ENCODE results near the gene PPIL6.
A peak's percentile ranks its signal among the peaks of the same experiment; 100 is the strongest.
"Not testable (repeated sequence)": the region's sequence is repeated elsewhere in the genome, so short reads cannot be mapped to it uniquely, and the experiment has no call there.

Gene PPIL6

DNA sequence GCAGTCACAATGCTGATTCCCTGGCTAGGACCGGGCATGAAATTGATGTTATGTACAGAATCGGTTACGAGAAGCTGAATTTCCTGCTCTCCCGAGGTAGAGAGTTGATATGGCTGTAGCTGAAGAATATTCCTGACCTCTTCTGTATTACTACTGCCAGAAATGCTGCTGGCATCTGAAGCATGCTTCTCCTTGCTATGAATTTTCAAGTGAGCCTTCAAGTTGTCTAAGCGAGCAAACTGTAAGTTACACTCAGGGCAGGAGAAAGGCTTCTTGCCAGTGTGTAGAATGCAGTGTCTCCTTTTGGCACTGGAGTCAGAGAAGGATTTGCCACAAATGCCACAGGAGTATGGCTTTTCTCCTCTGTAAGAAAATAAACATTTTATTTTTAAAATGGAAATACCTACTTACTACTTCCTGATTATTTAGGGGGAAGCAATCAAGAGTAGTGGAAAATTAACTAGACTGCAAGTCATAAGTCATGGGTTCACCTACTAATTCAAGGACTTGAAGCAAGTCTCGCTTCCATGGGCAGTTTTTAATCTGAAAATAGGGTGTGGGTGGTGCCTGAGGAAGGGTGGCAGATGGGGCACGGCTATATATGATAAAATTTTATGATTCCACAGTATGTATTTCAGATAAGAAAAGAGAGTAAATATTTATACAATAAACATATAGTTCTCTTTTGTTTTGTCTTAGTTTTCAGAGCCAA, 25.9 kb upstream of the PPIL6 start:
- no peak for DNase-seq

DNA sequence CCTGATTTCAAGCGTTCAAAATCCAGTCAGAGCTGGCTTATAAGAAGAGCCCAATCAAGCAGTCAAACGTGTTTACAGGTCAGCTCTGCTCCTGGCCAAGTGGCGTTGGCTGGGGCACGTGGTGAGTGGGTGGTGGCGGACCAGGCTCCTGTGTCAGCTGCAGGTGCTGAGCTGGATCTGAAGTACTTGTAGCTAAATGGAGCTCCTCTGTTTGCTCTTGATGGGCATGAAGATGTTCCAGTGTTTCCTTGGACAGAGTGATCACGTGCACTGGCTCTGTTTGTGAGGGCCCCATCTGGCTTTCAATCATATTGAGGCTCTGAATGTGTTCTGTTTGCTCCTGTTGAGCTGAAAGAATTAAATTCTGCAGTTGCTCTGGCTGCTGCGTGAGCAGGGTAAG, 25.3 kb upstream of the PPIL6 start:
- no peak for DNase-seq

DNA sequence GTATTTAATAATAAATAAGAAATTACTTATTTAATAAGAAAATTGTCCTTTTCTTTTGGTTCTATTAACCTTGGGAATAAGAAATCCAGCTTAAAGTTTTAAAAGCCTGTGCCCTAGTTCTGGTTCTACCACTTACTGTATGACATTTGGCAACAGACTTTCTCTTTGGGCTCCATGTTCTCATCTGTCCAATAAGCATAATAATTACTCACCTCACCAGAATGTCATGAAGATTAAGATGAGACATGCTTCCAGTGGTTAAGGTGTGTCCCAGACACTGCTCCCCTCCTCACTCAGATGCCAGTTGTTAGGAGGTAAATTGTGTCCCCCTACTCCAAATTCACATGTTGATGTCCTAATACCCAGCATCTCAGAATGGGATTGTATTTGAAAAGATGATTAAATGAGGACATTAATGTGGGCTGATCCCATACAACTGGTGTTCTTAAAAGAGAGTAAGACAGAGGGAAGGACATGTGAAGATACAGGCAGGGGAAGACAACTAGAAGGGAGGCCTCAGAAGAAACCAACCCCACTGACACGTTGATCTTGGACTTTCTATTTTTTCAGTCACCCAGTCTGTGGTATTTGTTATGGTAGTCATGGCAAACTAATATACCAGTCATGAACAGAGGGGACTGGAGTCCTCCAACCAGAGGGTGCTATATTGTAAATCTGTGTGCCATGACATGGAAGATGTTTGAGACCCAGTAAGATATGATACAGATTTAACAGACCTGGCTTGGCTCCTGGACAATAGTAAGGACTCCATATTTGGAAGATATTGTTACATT, 21.5 kb upstream of the PPIL6 start:
- no peak for DNase-seq

- not testable (repeated sequence) for DNase-seq
These were observed 20.8 kb upstream of the PPIL6 start for GRCh38 chr6:109461205-109461604.

DNA sequence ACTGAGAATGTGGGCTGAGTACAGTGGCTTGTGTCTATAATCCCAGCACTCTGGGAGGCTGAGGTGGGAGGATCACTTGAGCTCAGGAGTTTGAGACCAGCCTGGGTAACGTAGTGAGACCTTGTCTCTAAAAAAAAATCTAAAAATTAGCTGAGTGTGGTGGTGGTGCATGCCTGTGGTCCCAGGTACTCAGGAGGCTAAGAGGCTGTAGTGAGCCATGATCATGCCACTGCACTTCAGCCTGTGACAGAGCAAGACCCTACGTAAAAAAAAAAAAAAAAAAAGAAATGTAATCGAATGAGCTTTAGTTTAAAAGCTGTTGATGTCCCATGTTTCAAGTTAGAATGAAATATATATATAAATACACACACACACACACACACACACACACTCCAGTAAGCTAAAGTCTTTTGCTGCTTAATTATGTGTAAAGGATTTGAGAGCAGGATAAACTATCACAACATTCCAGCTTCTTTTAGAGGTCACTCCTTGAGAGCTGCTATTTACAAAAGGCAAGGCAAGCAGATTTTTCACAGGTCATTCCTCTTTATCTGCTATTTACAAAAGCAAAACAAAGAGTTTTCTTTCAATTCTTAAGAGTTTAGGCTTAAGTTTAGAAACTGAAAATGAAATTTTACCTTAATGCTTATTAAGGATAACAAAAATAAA, 19.9 kb upstream of the PPIL6 start:
- DNase-seq: no peak

- peak; percentile 52 for DNase-seq
These were observed 18.5 kb upstream of the PPIL6 start for GRCh38 chr6:109458774-109459531.

GRCh38 chr6:109457562-109457996, 17.2 kb upstream of the PPIL6 start:
- DNase-seq: no peak

DNA sequence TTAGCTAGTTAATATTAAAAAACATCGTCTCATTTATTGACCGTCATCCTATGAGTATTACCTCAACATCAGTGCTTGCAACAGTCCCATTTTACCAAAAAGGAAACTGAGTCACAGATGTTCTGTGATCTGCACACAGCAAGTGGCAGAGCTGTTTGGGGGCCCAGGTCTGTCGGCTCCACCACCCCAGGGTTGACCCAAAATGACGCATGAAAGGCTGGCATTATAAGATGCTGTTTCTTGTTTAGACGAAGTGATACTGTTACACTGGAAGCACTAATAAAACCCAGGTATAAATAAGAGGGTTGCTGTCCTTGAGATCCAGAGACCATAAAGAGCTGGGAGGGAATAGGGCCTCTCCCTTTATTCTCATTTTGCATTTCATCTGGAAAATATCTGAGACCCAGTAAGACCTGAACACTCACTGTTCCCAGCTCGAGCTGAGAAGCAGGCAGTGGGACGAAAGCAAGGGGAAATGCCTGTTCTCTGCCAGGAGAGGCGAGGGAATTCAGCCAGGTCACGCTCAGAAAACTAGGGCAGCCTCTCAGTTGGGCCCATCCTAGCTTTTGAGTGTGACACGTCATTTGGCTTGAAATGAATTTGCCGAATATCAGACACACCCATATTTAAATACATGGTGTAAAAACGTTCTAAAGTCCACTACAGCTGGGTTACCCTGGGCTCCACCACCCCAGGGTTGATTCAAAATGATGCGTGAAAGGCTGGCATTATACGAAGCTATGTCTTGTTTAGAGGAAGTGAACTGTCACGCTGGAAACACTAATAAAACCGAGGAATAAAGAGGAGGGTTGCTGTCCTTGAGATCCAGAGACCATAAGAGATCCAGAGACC, 16.5 kb upstream of the PPIL6 start:
- no peak for DNase-seq

GRCh38 chr6:109456111-109456583, 15.7 kb upstream of the PPIL6 start:
- DNase-seq: no peak

- DNase-seq: peak; percentile 71
These were observed 15.1 kb upstream of the PPIL6 start, which contains the start of gene MICAL1 for GRCh38 chr6:109455437-109456110. Gene MICAL1 (minus strand): TSS chr6:109455772. CDS start chr6:109454196, 1,576 bp downstream.

DNA sequence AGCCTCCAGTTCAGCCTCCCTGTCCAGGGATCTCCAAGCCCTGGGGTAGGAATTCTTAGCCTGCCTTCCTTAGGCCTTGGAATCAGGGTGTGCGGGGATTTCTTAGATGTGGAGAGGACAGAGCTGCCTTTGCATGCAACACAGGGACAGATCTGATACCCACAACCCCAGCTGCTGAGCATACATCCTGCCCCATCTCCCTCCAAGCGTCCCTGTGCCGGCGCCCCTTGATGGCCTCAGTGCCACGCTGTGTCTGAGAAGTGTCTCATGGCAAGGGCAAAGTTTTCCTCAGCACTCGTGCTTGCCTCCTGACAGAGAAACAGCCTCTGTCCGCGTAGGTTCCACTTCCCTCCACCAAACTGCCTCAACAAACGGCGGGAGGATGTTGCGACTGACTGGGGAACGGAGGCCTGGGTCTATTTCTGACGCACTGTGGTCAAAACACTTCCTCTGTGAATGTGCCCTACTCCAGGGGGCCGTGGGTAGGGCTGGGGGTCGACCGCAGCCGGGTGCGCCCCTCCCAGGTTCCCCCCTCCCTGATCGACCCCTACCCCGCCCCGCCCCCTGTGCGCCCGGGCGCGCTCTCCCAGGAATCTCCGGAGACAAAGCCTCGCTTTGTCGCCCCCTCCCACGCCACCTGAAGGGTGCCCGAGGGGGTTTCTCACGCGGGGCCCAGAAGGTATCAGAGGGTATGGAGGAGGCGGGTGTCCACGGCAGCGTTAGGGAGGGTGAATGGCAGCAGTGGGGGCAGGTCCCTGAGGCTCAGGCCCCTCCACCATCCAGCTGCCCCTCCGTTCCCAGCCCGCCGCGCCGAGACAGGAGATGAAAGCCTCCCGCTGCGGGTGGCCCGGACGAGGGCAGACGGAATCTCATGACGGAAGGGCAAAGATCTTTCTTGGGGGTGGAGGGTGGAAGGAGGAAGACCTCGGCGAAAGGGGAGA, 14.3 kb upstream of the PPIL6 start:
- peak; percentile 65 for DNase-seq

DNA sequence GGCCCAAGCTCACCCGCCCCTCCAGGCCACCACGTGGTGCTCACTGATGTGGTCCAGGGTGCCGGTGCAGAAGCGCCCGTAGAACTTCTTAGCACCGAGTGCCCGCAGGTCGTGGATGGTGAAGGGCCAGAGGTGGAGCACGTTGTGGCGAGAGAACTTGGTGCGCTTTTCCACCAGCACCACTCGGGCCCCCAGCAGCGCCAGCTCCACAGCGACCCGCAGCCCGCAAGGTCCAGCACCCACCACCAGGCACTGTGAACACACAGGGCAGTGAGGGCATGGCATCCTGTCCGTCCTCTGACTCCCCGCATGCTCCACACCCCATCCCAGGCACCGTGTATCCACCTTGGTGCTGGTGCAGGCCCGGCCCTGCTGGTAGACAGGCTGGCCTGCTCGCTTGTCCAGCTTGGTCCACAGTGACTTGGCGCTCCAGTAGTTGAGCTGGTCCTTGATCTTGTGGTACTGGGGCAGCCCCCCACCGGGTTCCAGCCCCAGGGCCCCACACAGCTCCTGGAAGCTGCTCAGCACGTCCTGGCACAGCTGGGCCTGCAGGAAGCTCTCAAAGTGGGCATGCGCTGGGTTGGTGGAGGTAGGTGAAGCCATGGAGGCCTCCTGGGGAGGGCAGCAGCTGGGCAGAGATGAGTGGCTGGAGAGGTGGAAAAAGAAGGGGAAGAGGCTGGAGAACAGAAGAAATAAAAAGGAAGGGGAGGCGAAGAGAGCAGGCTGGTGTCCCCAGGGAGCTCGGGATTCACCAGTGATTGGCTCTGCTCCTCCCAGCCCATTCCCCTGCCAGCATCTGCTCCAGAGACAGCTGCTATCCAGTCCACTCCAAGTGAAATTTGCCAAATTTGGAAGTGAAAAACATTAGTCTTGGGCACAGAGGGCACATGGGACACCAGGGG, 13.4 kb upstream of the PPIL6 start:
- DNase-seq: no peak

DNA sequence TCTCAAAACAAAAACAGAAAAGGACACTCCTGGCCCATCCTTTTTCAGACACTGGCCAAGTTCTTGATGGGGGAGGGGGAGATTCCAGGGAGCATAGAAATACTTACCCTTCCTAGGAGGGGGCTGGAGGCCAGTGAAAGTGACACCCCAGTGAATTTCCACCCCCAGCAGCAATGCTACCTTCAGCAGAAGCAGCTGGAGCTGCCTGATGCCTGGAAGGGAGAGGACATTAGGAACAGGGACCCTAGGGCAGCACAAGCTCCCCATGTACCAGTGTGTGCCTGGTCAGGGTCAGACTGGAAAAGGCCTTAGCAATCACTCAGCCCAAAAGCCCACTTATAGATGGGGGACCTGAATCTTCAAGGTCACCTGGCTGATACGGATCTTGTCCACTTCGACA, 12.7 kb upstream of the PPIL6 start:
- DNase-seq: no peak

DNA sequence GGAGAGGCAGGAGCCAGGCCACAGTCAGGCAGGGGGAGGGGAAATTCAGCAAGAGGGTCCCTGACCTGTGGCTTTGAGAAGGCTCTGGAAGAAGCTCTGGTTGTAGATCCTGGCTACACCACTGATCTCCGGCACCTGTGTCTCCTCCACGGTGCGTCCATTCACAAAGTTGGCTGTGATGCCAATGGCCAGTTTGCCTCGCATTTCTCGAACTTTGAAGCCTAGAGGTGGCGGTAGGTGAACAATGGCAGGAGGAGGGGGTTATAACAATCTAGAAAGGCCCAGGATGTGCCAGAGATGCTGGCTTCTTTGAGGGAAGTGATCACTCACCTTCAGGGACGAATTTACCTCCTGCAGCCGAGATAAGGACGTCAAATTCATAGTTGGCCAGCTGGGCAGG, 11.8 kb upstream of the PPIL6 start:
- DNase-seq: no peak

DNA sequence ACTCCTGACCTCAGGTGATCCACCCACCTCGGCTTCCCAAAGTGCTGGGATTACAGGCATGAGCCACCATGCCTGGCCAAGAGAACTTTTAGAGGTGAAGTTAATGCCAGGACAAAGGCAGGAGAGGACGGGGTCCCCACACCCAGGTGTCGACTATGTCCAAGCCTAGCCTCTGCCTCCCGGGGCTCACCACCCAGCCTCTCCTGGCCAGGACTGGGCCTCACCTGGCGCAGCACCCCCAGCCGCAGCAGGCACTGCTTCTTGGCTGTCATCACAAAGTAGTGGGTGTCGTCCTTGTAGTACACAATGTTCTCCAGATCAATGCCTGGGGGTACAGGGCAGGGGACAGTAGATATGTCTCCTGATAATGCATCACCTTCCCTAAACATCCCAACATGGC, 10.9 kb upstream of the PPIL6 start:
- no peak for DNase-seq

GRCh38 chr6:109450801-109451200, 10.4 kb upstream of the PPIL6 start:
- DNase-seq: no peak

- no peak for DNase-seq
These were observed 9.6 kb upstream of the PPIL6 start for GRCh38 chr6:109449795-109450673.

Data from activated CD4-positive, alpha-beta T cell treated with anti-CD3 and anti-CD28 coated beads for 48 hours (primary cell).